ENCODE results near the gene CENPL. TPM values are rescaled to one million over a fixed set of nuclear protein-coding genes. Genes with fewer than 3 reads are reported as not detected.

CENPL gene
- total RNA-seq, 1 experiment from 2014 or later = 28.7 TPM

GRCh38 chr1:173871091-173871490 is 46.4 kb upstream of the CENPL start:
- H3K27ac ChIP-seq (ENCODE audit: low read length) = no peak overlapping the region
- in situ Hi-C loops (cut with HindIII; ENCODE audit: low pct_unique_long_range_greater_than_20kb, low sequenced_read_pairs) (no loop called here), intact Hi-C loops (cut with micrococcal nuclease; ENCODE audit: unreplicated experiment) (no loop called here)
- H3K27me3 ChIP-seq (ENCODE audit: control insufficient read depth, insufficient read depth, low read length) = no peaks in the 10 kb centered on the region
- TF ChIP-seq REST (IDR thresholded peaks at IDR 0.05; ENCODE audit: insufficient read depth in 1 of 2, low read depth in 2 of 2, low read length in 1 of 2) = no peak
- TF ChIP-seq SIN3A (IDR thresholded peaks at IDR 0.05; ENCODE audit: borderline replicate concordance, insufficient read depth, low read depth, low read length) = no peak
- TF ChIP-seq CTCF (IDR thresholded peaks at IDR 0.05) = no peak
- no peak for TF ChIP-seq TCF7L2 (IDR thresholded peaks at IDR 0.05; ENCODE audit: low read depth, low read length)
- no peak for TF ChIP-seq POLR2AphosphoS5 (IDR thresholded peaks at IDR 0.05; ENCODE audit: low read depth, low read length)
- no peak for ATAC-seq
- H3K4me3 ChIP-seq (ENCODE audit: low read depth in 2 of 2, low read length in 2 of 2) = no peak overlapping the region
- H3K4me1 ChIP-seq (ENCODE audit: control insufficient read depth, insufficient read depth, low read length) = peaks cover 9% of the 10 kb centered on the region
- CTCF ChIA-PET = no interaction called here
- no peak for DNase-seq (ENCODE audit: low read depth, low spot score)
- BruUV-seq (replicated peaks) = no TSS peak
- no peaks in the 10 kb centered on the region for H3K9me3 ChIP-seq (ENCODE audit: control insufficient read depth, insufficient read depth, low read depth, low read length)
- POLR2A ChIA-PET = no interaction called here
- peaks cover 16% of the 10 kb centered on the region for H3K36me3 ChIP-seq (ENCODE audit: control insufficient read depth, insufficient read depth, low read length)

- peaks cover 16% of the 10 kb centered on the region for H3K4me1 ChIP-seq (ENCODE audit: control insufficient read depth, insufficient read depth, low read length)
- BruUV-seq (replicated peaks) = no TSS peak
- POLR2A ChIA-PET = no interaction called here
- peaks cover 22% of the 10 kb centered on the region for H3K36me3 ChIP-seq (ENCODE audit: control insufficient read depth, insufficient read depth, low read length)
- no peak for TF ChIP-seq POLR2AphosphoS5 (IDR thresholded peaks at IDR 0.05; ENCODE audit: low read depth, low read length)
- no peak for TF ChIP-seq CTCF (IDR thresholded peaks at IDR 0.05)
- no peak for TF ChIP-seq SIN3A (IDR thresholded peaks at IDR 0.05; ENCODE audit: borderline replicate concordance, insufficient read depth, low read depth, low read length)
- no peak for TF ChIP-seq TCF7L2 (IDR thresholded peaks at IDR 0.05; ENCODE audit: low read depth, low read length)
- TF ChIP-seq REST (IDR thresholded peaks at IDR 0.05; ENCODE audit: insufficient read depth in 1 of 2, low read depth in 2 of 2, low read length in 1 of 2) = no peak
- H3K27me3 ChIP-seq (ENCODE audit: control insufficient read depth, insufficient read depth, low read length) = no peaks in the 10 kb centered on the region
- no peak overlapping the region for H3K27ac ChIP-seq (ENCODE audit: low read length)
- CTCF ChIA-PET = no interaction called here
- H3K9me3 ChIP-seq (ENCODE audit: control insufficient read depth, insufficient read depth, low read depth, low read length) = no peaks in the 10 kb centered on the region
- DNase-seq (ENCODE audit: low read depth, low spot score) (no peak), ATAC-seq (no peak)
- intact Hi-C loops (cut with micrococcal nuclease; ENCODE audit: unreplicated experiment) (no loop called here), in situ Hi-C loops (cut with HindIII; ENCODE audit: low pct_unique_long_range_greater_than_20kb, low sequenced_read_pairs) (no loop called here)
- no peak overlapping the region for H3K4me3 ChIP-seq (ENCODE audit: low read depth in 2 of 2, low read length in 2 of 2)
Observed at GRCh38 chr1:173870252-173871075, 45.8 kb upstream of the CENPL start.
